HFF-Myc (cell line): ENCODE measurements around the gene BMP4.

Source experiments
- DNase-seq: peaks from one replicate; pipeline ENCODE4 v3.0.0-alpha.2; 2011; ENCODE audit warnings: low read depth; ENCODE audit errors: extremely low read depth
- H3K4me3 ChIP-seq: replicated peaks from 2 replicates; pipeline ENCODE4 v1.5.1; 2011; ENCODE audit warnings: low read depth, mild to moderate bottlenecking, control low read depth, low read length
- TF ChIP-seq, protein P1 (sequence below): IDR thresholded peaks from 2 replicates; pipeline ENCODE4 v1.5.1; 2012; ENCODE audit warnings: mild to moderate bottlenecking, low read depth, low read length, control low read depth; ENCODE audit errors: missing control alignments

The BMP4 gene

DNA sequence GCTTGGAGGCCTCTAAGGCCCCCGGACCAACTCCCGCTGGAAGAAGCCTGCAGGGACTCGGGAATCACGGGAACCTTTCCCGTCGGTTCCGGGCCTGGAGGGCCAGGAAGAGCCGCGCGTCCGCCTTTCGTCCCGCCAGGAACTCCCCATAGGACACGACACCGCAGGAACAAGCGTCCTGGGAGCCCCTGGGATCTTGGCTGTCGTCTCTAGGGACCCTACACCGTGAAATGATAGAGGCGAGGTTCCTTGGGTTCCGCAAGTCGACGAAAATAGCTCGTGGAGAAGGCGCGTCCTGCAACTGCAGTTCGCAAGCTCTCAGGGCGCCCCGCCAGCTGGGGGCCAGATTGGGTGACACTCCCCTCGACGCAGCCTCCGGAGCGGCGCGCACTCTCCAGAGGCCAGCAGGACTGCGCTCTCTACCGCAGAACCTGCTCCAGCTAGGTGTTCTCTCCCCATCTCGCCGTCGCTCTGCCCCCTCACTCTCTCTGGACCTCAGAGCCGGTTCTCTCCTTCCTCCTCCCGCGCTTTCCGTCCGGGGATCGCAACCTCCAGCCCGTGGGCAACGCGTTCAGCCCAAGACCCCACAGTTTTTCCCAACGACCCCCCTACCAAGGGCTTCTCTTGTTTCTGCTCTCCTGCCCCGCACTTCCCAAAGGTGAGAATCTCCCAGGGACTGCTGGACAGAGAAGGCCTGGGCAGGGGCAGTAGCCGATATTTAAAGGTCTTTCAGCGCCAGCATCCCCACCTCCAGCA, 776 bp downstream of the BMP4 start:
- TF ChIP-seq, protein P1, sequence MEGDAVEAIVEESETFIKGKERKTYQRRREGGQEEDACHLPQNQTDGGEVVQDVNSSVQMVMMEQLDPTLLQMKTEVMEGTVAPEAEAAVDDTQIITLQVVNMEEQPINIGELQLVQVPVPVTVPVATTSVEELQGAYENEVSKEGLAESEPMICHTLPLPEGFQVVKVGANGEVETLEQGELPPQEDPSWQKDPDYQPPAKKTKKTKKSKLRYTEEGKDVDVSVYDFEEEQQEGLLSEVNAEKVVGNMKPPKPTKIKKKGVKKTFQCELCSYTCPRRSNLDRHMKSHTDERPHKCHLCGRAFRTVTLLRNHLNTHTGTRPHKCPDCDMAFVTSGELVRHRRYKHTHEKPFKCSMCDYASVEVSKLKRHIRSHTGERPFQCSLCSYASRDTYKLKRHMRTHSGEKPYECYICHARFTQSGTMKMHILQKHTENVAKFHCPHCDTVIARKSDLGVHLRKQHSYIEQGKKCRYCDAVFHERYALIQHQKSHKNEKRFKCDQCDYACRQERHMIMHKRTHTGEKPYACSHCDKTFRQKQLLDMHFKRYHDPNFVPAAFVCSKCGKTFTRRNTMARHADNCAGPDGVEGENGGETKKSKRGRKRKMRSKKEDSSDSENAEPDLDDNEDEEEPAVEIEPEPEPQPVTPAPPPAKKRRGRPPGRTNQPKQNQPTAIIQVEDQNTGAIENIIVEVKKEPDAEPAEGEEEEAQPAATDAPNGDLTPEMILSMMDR: no peak
- peak overlapping the region; percentile 99 for H3K4me3 ChIP-seq
- no peak for DNase-seq

DNA sequence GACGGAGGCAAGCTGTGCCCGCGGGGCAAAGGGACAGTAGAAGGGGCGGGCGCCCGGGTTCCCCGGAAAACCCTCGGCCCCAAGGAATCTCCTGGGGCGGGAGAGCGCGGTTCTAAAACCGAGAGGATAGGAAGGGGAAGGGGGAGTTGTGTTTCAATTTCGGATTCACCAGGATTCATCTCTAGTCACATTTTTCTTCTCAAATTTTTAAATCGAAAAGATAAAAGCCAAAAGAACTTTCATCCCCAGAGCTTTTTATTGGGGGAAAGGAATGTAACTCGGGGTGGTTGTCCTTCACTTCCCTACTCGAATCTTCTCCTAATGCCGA, 1.4 kb downstream of the BMP4 start:
- DNase-seq: no peak
- peak overlapping the region; percentile 99 for H3K4me3 ChIP-seq
- TF ChIP-seq, protein P1: no peak

DNA sequence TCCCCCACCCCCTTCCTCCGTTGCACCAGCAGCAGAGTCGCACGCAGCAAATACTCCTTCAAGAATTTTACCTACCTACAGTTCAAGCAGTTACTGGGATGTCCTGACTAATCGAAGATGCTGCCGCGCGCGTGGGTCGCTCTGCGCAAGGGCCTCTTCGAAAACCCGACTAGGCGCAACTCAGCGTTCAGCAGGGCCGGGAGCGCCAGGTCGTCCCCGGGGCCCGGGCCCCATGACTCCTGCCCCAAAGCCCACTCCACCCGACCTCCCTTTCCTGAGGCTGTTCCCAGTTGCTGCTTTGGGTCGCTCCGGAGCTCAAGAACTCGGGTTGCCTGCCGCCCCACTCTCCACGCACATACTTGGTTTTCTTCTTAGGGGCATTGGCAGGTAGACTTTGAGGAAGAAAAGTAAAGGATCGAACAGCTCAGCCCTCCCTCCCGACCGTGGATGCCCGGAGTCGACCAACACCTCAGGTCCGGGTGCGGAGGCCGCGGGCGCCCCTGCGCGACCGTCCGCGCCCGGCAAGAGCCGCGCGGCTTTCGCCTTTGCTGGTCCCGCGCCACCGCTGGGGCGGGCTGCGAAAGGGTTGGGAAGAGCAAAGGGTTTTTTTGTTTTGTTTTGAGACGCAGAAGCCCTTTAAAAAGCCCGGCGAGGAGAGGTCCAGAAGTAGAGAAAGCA, 1.9 kb downstream of the BMP4 start:
- TF ChIP-seq, protein P1: no peak
- DNase-seq: no peak
- peak overlapping the region; percentile 99 for H3K4me3 ChIP-seq

DNA sequence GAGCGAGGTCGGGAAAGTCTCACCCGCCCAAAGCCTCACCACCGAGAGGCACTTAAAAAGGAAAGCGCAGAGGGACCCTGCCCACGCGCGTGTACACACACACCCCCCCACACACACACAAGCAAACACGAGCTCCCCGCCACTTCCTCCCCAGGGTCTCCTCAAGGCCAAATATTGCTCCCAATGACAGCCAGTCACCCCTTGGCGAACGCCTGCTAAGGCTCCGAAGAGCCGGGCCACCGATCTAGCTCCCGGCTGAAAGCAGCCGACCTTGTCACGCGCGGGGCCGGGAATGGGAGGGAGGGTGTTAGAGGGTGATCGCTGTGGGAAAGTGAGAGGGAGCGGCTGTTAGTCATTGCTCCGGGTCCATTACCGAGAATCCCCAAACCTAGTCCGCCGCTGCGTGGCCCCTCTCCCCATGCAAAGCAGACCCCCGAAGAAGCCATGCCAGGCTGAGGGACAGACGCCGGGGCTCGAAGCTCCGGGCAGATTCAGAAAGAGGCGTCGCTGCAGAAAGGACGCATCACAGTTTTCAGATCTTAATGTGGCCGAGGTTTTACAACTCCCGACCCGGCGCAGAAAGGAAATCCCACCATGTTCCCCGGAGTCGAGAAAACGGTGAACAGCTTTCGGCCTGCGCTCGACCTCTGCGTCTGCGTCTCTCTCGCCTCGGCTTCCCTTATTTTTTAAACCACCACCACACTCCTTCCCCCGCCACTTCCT, 2.6 kb downstream of the BMP4 start:
- DNase-seq: no peak
- TF ChIP-seq, protein P1: no peak
- peak overlapping the region; percentile 99 for H3K4me3 ChIP-seq

DNA sequence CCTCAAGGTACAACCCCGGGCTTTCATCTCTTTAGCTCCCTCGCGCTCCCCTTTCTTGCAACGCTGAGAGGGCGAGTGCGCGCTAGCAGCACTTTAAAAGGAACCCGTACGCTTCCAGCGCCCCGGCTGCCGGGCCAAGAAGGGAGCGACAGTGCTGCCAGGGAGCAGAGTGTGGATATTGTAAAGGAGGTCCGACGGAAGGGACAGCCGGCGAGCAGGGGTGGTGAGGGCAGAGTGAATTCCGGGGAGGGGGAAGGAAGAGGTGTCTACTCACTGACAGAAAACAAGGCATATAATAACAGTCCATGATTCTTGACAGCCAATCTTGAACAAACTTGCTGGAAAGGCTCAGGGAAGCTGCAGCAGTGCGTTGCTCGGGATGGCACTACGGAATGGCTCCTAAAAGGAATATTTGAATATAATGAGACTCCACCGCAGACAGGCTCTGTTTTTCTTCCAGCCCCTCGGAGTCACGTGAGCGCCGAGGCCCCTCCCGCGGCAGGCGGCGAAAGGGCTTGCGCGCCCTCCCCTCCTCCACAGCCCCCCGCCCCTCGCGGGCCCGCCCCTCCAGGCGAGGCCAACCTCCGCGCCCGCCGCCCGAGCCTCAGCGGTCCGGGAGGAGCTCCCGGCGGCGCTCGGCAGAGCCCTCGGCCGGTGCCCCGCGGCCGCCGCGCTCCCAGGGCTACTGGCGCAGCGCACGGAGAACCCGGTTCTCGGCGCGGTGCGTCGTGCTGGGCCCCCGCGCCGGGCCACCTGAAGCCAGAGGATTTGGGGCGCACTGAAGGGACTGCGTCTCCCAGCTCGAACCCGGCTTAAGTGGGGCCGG, 3.4 kb downstream of the BMP4 start:
- DNase-seq: no peak
- peak overlapping the region; percentile 99 for H3K4me3 ChIP-seq
- TF ChIP-seq, protein P1: no peak

DNA sequence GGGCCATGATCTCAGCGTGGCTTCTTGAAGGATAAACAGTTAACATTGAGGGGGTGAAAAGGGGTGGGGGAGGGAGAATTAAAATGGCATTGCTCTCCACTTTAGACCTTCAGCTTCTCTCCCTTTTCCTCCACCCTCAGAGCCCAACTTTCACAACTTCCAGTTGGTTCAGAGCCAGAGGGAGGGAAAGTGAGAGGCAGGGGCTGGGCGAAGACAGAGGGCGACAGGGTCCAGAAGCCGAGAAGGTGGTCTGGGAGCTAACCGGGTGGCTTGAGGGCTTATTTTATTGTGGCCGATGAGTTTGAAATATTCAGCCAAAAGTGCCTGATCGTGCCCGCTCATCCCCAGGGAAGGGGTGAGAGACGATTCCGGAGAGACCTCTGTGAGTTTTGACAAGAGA, 4.1 kb downstream of the BMP4 start:
- H3K4me3 ChIP-seq: peak overlapping the region; percentile 99
- DNase-seq: no peak
- TF ChIP-seq, protein P1: no peak
